K562 (cell line): ENCODE measurements around the gene PACC1. TPM values are rescaled to one million over a fixed set of nuclear protein-coding genes. Genes with fewer than 3 reads are reported as not detected.

ENCODE experiments used
- ASH1L ChIP-seq: fragments of 450-650 bp; IDR thresholded peaks from 2 replicates; pipeline ENCODE4 v1.6.1; 2018; ENCODE audit warnings: borderline replicate concordance, mild to moderate bottlenecking, low read depth; ENCODE audit not compliant: partially characterized antibody
- EP300 ChIP-seq: IDR thresholded peaks from 2 replicates; pipeline ENCODE4 v1.6.1; 2012; ENCODE audit warnings: low read length, improper control_type of control experiment
- EP400 ChIP-seq: fragments of 450-650 bp; IDR thresholded peaks from 2 replicates; pipeline ENCODE4 v1.6.1; 2017; ENCODE audit warnings: antibody characterized with exemption, mild to moderate bottlenecking, moderate library complexity
- HIVEP1 ChIP-seq: fragments of 250-450 bp; sonication (Bioruptor Pico); IDR thresholded peaks from 2 replicates; pipeline ENCODE4 v1.4.0; 2020; ENCODE audit warnings: mild to moderate bottlenecking
- HMGN3 ChIP-seq: IDR thresholded peaks from 2 replicates; pipeline ENCODE4 v1.6.1; 2011; ENCODE audit warnings: borderline replicate concordance, low read depth, mild to moderate bottlenecking, mixed read lengths, low read length; ENCODE audit not compliant: insufficient read length; ENCODE audit errors: extremely low read depth
- HNRNPH1 ChIP-seq: fragments of 200-400 bp; formaldehyde crosslinking; optimal IDR thresholded peaks from 2 replicates; pipeline ENCODE3; 2017; ENCODE audit warnings: low read depth, mild to moderate bottlenecking, low read length, moderate library complexity
- KLF13 ChIP-seq: fragments of 450-650 bp; IDR thresholded peaks from 2 replicates; pipeline ENCODE4 v1.6.1; 2016; ENCODE audit warnings: missing genetic modification characterization, low read depth, mild to moderate bottlenecking, missing compliant biosample characterization, moderate library complexity, borderline replicate concordance
- MAZ ChIP-seq, 2 experiments: fragments of 450-650 bp in 1 of 2; sonication (generic) in 1 of 2; formaldehyde crosslinking; IDR thresholded peaks in 1 of 2; conservative IDR thresholded peaks in 1 of 2; 2 replicates each; pipeline versions ENCODE4 v1.4.0 to v1.5.0; 2020; ENCODE audit warnings: mild to moderate bottlenecking in 1 of 2, missing genetic modification reagents in 1 of 2
- MED1 ChIP-seq: sonication (generic); formaldehyde crosslinking; IDR thresholded peaks from 2 replicates; pipeline ENCODE4 v1.8.1; 2023; ENCODE audit warnings: missing genetic modification reagents, borderline replicate concordance
- MNT ChIP-seq, 2 experiments: fragments of 450-650 bp; conservative IDR thresholded peaks; 2 replicates each; pipeline ENCODE4 v1.6.1; 2017; ENCODE audit warnings: mild to moderate bottlenecking in 2 of 2, moderate library complexity in 2 of 2
- MTA3 ChIP-seq: fragments of 450-650 bp; formaldehyde crosslinking; IDR thresholded peaks from 2 replicates; pipeline ENCODE4 v1.6.1; 2017; ENCODE audit warnings: mild to moderate bottlenecking, borderline replicate concordance
- NKRF ChIP-seq: fragments of 450-650 bp; IDR thresholded peaks from 2 replicates; pipeline ENCODE4 v1.6.1; 2016; ENCODE audit warnings: borderline replicate concordance
- NR2C2 ChIP-seq, 2 experiments: fragments of 200-800 bp in 1 of 2; sonication (Bioruptor generic) in 1 of 2; sonication (generic) in 1 of 2; formaldehyde crosslinking in 1 of 2; IDR thresholded peaks; 2 replicates each; pipeline versions ENCODE4 v1.6.1 to v1.8.0; 2016 to 2022; ENCODE audit warnings: mild to moderate bottlenecking in 1 of 2, missing compliant biosample characterization in 1 of 2, missing genetic modification characterization in 1 of 2, missing genetic modification reagents in 1 of 2
- PHB2 ChIP-seq: fragments of 450-650 bp; IDR thresholded peaks from 2 replicates; pipeline ENCODE4 v1.6.1; 2017; ENCODE audit warnings: low read depth
- PRMT5 ChIP-seq: sonication (generic); formaldehyde crosslinking; IDR thresholded peaks from 2 replicates; pipeline ENCODE4 v1.5.0; 2020; ENCODE audit warnings: missing genetic modification reagents
- RAD21 ChIP-seq, 2 experiments: fragments of 250-450 bp in 1 of 2; fragments of 450-650 bp in 1 of 2; sonication (Bioruptor Pico) in 1 of 2; formaldehyde crosslinking in 1 of 2; IDR thresholded peaks in 1 of 2; conservative IDR thresholded peaks in 1 of 2; 2 replicates each; pipeline versions ENCODE4 v1.4.0 to v1.8.0; 2020 to 2022; ENCODE audit warnings: mild to moderate bottlenecking in 2 of 2, moderate library complexity in 1 of 2
- RBM17 ChIP-seq: fragments of 200-400 bp; formaldehyde crosslinking; IDR thresholded peaks from 2 replicates; pipeline ENCODE4 v1.6.1; 2017; ENCODE audit warnings: low read depth, mild to moderate bottlenecking, low read length, borderline replicate concordance
- RBM34 ChIP-seq: fragments of 200-400 bp; formaldehyde crosslinking; IDR thresholded peaks from 2 replicates; pipeline ENCODE4 v1.6.1; 2018; ENCODE audit warnings: low read length, borderline replicate concordance; ENCODE audit not compliant: insufficient read depth
- SIRT6 ChIP-seq: IDR thresholded peaks from one replicate; pipeline ENCODE4 v1.6.1; 2012; ENCODE audit warnings: low read depth, mild to moderate bottlenecking, control low read depth, inconsistent platforms, low read length, moderate library complexity
- SOX6 ChIP-seq: fragments of 450-650 bp; IDR thresholded peaks from 2 replicates; pipeline ENCODE4 v1.6.1; 2014; ENCODE audit warnings: mild to moderate bottlenecking
- ZKSCAN8 ChIP-seq: fragments of 200-800 bp; sonication (Bioruptor generic); IDR thresholded peaks from 2 replicates; pipeline ENCODE4 v1.6.1; 2016; ENCODE audit warnings: missing genetic modification characterization, missing compliant biosample characterization
- ZNF140 ChIP-seq: fragments of 250-450 bp; sonication (Bioruptor Pico); IDR thresholded peaks from 2 replicates; pipeline ENCODE4 v1.8.0; 2021; ENCODE audit warnings: moderate library complexity, mild to moderate bottlenecking, inconsistent platforms
- ZNF165 ChIP-seq: fragments of 250-450 bp; sonication (Bioruptor Pico); IDR thresholded peaks from 2 replicates; pipeline ENCODE4 v1.4.0; 2020; ENCODE audit warnings: borderline replicate concordance
- ZNF277 ChIP-seq: fragments of 250-450 bp; sonication (Bioruptor Pico); IDR thresholded peaks from 2 replicates; pipeline ENCODE4 v1.8.0; 2022; ENCODE audit warnings: inconsistent platforms, mild to moderate bottlenecking, moderate library complexity, borderline replicate concordance
- polyA plus RNA-seq, 8 experiments: library from polyadenylated mRNA; depleted of rRNA in 4 of 8; stranded (reverse) in 5 of 8; unstranded in 3 of 8; fragments of >200 nt; fragmentation: Nextera tagmentation in 2 of 8; fragmentation: Illumina TruSeq in 1 of 8; extraction: Ambion mirVana in 2 of 8; extraction: Trizol in 1 of 8; gene quantifications; 2 replicates each; pipeline versions ENCODE4 v1.2.1 to v1.2.3, GENCODE V29; 2011 to 2014; ENCODE audit warnings: inconsistent platforms in 1 of 8, missing spikeins in 1 of 8
- total RNA-seq, 7 experiments: library from RNA; depleted of rRNA in 6 of 7; stranded (reverse); fragments of >200 nt in 6 of 7; fragmentation: Illumina TruSeq in 2 of 7; extraction: Trizol in 2 of 7; gene quantifications; 2 replicates each; pipeline versions ENCODE4 v1.2.1 to v1.2.3, GENCODE V29; 2011 to 2021; ENCODE audit warnings: low replicate concordance in 1 of 7

The PACC1 gene
- total and polyA plus RNA-seq, 9 of the 15 experiments (the other 6 are each of a cell fraction or from before 2014, with no cell fraction given), result 7.1 to 19.3 (median 14.9) TPM

GRCh38 chr1:212430955-212431394, 16.3 kb upstream of the PACC1 start (continued):
- peak; percentile 80; the same call in 1 of the 2 replicates for TF ChIP-seq ZNF140 (CRISPR knock-in tag)
- no peak for TF ChIP-seq NR2C2 (CRISPR knock-in tag; IDR thresholded peaks at IDR 0.05)
- TF ChIP-seq NR2C2 (tag; IDR thresholded peaks at IDR 0.05), result peak; percentile 88
- TF ChIP-seq ZNF277 (CRISPR knock-in tag), result no peak
- no peak for TF ChIP-seq ASH1L
- TF ChIP-seq HNRNPH1, result no peak
- TF ChIP-seq NKRF, result no peak
- peak in 1 of 2 experiments; percentile 31; a peak in 1 of 4 replicates for TF ChIP-seq RAD21 (CRISPR knock-in tag; conservative IDR thresholded peaks at IDR 0.05 in 1 of 2, IDR thresholded peaks at IDR 0.05 in 1 of 2)
- peak in 1 of 2 experiments; percentile 93; a peak in 2 of 4 replicates for TF ChIP-seq MAZ (CRISPR knock-in tag; conservative IDR thresholded peaks at IDR 0.05 in 1 of 2, IDR thresholded peaks at IDR 0.05 in 1 of 2)
- TF ChIP-seq SIRT6, result no peak
- no peak for TF ChIP-seq MNT (conservative IDR thresholded peaks at IDR 0.05)
- TF ChIP-seq ZKSCAN8 (CRISPR knock-in tag), result 0 out of 2 replicates have a peak, but pooled peaks have one; percentile 69
- TF ChIP-seq MED1, result no peak
- peak; percentile 50; the same call in 1 of the 2 replicates for TF ChIP-seq EP400
- no peak for TF ChIP-seq RBM34
- no peak for TF ChIP-seq MTA3
- peak; percentile 92 for TF ChIP-seq ZNF165 (CRISPR knock-in tag)
- peak; percentile 93 for TF ChIP-seq HIVEP1 (CRISPR knock-in tag)
- 0 out of 2 replicates have a peak, but pooled peaks have one; percentile 39 for TF ChIP-seq KLF13 (tag)
- TF ChIP-seq EP300, result peak; percentile 80; the same call in 1 of the 2 replicates
- peak; percentile 87 for TF ChIP-seq SOX6
- no peak for TF ChIP-seq RBM17
- TF ChIP-seq PRMT5 (CRISPR knock-in tag), result no peak
- no peak for TF ChIP-seq HMGN3
- TF ChIP-seq PHB2, result no peak
